Measurements from ENCODE around the gene ADAMTS19. TPM values are rescaled to one million over a fixed set of nuclear protein-coding genes. Genes with fewer than 3 reads are reported as not detected.
"Not testable (repeated sequence)": the region's sequence is repeated elsewhere in the genome, so short reads cannot be mapped to it uniquely, and the experiment has no call there.

The ADAMTS19 gene
- total RNA-seq, 2 experiments from 2014 or later = not detected

DNA sequence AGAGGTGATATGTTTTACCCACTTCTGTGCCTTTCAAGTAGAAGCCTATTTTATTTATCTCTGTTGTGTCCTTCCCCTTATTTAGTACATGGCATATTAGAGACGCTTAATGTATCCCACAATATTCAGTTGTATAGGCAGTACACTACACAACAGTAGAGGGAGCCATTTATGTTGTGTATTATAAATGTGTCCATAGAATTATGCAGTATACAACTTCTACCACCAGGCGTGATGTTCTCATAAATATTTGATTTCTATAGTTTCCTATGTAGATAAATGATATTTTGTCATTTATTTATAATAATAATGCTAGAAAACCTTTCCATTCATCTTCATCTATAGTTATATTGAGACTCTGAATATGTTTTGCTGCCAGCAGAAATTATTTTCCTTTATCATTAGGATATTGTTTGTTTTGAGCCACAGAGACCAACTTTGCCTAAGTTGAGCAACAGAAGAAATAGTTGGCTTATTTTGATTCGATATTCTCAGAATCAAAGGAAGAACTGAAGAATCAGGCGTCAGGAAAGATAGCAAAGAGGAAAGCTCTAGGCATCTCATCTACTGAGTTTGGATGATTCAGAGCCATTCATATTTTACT is 81.7 kb downstream of the ADAMTS19 start:
- ATAC-seq = no peak
- no peaks in the 10 kb centered on the region for H3K36me3 Mint-ChIP-seq (ENCODE audit: low read depth)

DNA sequence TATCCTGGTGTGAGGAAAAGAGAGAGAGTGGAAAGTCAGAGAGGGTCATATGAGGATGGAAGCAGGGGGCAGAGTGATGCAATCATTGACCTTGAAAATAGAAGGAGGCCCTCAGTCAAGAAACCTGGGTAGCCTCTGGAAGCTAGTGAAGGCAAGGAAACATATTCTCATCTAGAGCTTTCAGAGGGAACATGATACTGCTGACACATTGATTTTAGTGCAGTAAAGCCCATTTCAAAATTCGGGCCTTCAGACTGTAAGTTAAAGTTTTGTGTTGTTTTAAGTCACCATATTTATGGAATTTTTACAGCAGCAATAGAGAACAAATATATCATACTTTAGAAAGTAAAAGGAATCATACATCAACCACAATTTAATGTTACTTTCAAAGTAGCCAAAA is 87.0 kb downstream of the ADAMTS19 start:
- intact Hi-C loops (cut with DNase I, micrococcal nuclease) = no loop called here
- Mint-ChIP-seq H3K27ac (no peak overlapping the region), H3K27me3 (no peaks in the 10 kb centered on the region), H3K9me3 (ENCODE audit: low read depth) (peaks cover 7% of the 10 kb centered on the region), H3K36me3 (ENCODE audit: low read depth) (no peaks in the 10 kb centered on the region), H3K4me1 (no peaks in the 10 kb centered on the region), H3K4me3 (no peak overlapping the region)
- CTCF ChIA-PET = interaction anchor here (0.5 kb wide), 1 partner anchor 358 kb away, joined by 3 read pairs; no protein-coding TSS in a partner anchor
- ATAC-seq (no peak), DNase-seq (no peak)
- POLR2A ChIA-PET = no interaction called here

More for the DNA sequence above, 81.7 kb downstream of the ADAMTS19 start:
- intact Hi-C loops (cut with DNase I, micrococcal nuclease) = no loop called here
- CTCF ChIA-PET = no interaction called here
- Mint-ChIP-seq H3K4me3 (no peak overlapping the region), H3K4me1 (no peaks in the 10 kb centered on the region), H3K27me3 (no peaks in the 10 kb centered on the region), H3K27ac (no peak overlapping the region), H3K9me3 (ENCODE audit: low read depth) (peaks cover 2% of the 10 kb centered on the region)
- DNase-seq = no peak
- POLR2A ChIA-PET = no interaction called here

DNA sequence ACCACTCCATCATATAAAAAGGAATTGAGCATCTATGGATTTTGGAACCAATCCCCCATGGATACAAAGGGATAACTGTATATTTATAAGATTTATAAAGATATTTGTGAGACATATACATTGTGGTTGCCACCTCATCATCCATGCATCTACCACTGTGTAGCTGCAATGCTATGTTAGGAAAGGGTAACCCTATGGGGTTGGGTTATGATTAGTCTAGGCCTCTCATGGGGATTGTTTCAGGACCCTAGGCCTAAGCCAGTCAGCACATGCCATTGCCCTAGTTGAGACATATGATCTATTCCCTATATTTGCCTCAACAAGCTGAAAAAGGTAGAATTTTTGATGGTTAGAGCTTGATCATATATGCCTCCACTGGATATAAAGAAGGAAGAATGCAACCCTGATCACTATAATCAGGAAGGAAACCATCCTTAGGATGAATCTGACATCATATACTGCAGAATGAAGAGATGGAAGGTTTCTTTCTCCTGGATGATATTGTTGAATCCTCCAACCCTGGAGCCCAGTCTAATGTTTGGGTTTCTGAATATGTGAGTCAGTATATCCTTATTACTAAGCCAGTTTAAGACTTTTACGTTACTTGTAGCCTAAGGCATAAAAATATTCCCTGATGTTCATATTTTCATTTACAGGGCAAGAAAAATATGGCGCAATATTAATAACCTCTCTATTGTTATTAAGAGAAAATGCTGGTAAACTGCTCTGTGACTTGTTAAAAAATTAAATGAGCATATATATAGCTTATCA is 94.2 kb downstream of the ADAMTS19 start:
- ATAC-seq (no peak), DNase-seq (no peak)
- intact Hi-C loops (cut with DNase I, micrococcal nuclease) = no loop called here
- Mint-ChIP-seq H3K27me3 (no peaks in the 10 kb centered on the region), H3K4me1 (no peaks in the 10 kb centered on the region), H3K4me3 (no peak overlapping the region), H3K27ac (no peak overlapping the region), H3K9me3 (ENCODE audit: low read depth) (no peaks in the 10 kb centered on the region), H3K36me3 (ENCODE audit: low read depth) (no peaks in the 10 kb centered on the region)
- POLR2A ChIA-PET = no interaction called here
- CTCF ChIA-PET = no interaction called here

DNA sequence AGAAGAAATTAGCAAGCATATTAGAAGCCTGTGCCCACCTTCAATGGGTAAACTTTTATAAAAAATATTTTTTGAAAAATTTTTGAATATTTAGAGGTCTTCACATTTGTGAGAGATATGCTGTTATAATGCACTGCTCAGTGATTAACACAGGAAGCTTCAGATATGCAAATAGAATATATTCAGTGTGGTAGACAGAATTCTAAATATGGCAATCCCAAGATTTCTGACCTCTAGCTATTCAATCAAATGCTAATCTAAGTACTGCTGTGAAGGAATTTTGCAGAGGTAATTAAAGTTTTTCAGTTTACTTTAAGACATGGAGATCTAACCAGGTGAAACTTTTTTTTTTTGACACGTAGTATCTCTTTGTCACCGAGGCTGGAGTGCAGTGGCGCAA is 103.5 kb downstream of the ADAMTS19 start:
- intact Hi-C loops (cut with DNase I, micrococcal nuclease) = no loop called here
- no peak overlapping the region for H3K4me3 Mint-ChIP-seq
- no peak overlapping the region for H3K27ac Mint-ChIP-seq
- POLR2A ChIA-PET = no interaction called here
- no peaks in the 10 kb centered on the region for H3K36me3 Mint-ChIP-seq (ENCODE audit: low read depth)
- CTCF ChIA-PET = no interaction called here
- ATAC-seq (no peak), DNase-seq (no peak)
- H3K9me3 Mint-ChIP-seq (ENCODE audit: low read depth) = no peaks in the 10 kb centered on the region
- H3K4me1 Mint-ChIP-seq = no peaks in the 10 kb centered on the region
- H3K27me3 Mint-ChIP-seq = no peaks in the 10 kb centered on the region

DNA sequence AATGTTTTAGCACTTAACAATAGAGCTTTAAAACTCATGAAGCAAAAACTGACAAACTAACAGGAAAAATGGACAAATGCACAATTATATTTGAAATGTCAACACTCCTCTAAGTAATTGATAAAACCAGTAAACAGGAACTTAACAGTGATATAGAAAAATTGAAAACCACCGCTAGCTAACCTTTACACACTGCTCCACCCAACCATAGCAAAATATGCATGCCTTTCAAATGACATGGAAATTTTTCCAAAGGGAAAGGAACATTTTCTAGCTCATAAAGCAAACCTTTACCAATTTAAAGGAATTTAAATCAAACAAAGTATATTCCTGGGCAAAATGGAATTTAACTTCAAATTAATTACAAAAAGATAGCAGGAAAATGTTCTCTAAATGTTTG is 109.2 kb downstream of the ADAMTS19 start:
- no peak overlapping the region for H3K4me3 Mint-ChIP-seq
- intact Hi-C loops (cut with DNase I, micrococcal nuclease) = no loop called here
- H3K27me3 Mint-ChIP-seq = no peaks in the 10 kb centered on the region
- H3K9me3 Mint-ChIP-seq (ENCODE audit: low read depth) = no peaks in the 10 kb centered on the region
- no peak overlapping the region for H3K27ac Mint-ChIP-seq
- H3K4me1 Mint-ChIP-seq = no peaks in the 10 kb centered on the region
- CTCF ChIA-PET = no interaction called here
- POLR2A ChIA-PET = no interaction called here
- ATAC-seq (no peak), DNase-seq (no peak)
- no peaks in the 10 kb centered on the region for H3K36me3 Mint-ChIP-seq (ENCODE audit: low read depth)

DNA sequence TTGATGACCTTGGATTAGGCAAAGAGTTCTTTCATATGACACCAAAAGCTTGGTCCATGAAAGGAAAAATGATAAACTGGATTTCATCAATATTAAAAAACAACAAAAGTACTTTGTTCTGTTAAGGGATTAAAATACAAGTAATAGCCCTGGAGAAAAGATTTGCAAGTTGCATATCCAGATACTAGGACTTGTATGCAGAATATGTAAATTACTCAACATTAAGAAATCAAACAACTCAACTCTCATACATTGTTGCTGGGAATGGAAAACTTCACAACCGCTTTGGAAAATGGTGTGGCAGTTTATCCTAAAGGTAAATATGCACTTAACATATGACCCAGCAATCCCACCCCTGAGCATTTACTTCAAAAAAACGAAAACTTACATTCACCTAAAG is 112.0 kb downstream of the ADAMTS19 start:
- Mint-ChIP-seq H3K27me3 (no peaks in the 10 kb centered on the region), H3K36me3 (ENCODE audit: low read depth) (no peaks in the 10 kb centered on the region)

DNA sequence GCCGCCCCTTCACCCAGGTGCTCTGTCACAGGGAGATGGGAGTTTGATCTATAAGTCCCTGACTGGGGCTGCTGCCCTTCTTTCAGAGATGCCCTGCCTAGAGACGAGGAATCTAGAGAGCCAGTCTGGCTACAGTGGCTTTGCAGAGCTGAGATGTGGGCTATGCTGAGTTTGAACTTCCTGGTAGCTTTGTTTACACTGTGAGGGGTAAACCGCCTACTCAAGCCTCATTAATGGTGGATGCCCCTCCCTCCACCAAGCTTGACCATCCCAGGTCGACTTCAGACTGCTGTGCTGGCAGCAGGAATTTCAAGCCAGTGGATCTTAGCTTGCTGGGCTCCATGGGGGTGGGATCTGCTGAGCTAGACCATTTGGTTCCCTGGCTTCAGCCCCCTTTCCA is 124.4 kb downstream of the ADAMTS19 start:
- CTCF ChIA-PET; H3K4me3 Mint-ChIP-seq; H3K36me3 Mint-ChIP-seq (ENCODE audit: low read depth); POLR2A ChIA-PET; H3K27me3 Mint-ChIP-seq; H3K9me3 Mint-ChIP-seq (ENCODE audit: low read depth); H3K27ac Mint-ChIP-seq; DNase-seq; intact Hi-C loops (cut with DNase I, micrococcal nuclease); H3K4me1 Mint-ChIP-seq; ATAC-seq: not testable (repeated sequence)

More for the DNA sequence above, 112.0 kb downstream of the ADAMTS19 start:
- no peaks in the 10 kb centered on the region for H3K4me1 Mint-ChIP-seq
- no peak for ATAC-seq
- ChIA-PET POLR2A (no interaction called here), CTCF (no interaction called here)
- no peak for DNase-seq
- intact Hi-C loops (cut with DNase I, micrococcal nuclease) = no loop called here
- no peak overlapping the region for H3K4me3 Mint-ChIP-seq
- no peak overlapping the region for H3K27ac Mint-ChIP-seq
- no peaks in the 10 kb centered on the region for H3K9me3 Mint-ChIP-seq (ENCODE audit: low read depth)

DNA sequence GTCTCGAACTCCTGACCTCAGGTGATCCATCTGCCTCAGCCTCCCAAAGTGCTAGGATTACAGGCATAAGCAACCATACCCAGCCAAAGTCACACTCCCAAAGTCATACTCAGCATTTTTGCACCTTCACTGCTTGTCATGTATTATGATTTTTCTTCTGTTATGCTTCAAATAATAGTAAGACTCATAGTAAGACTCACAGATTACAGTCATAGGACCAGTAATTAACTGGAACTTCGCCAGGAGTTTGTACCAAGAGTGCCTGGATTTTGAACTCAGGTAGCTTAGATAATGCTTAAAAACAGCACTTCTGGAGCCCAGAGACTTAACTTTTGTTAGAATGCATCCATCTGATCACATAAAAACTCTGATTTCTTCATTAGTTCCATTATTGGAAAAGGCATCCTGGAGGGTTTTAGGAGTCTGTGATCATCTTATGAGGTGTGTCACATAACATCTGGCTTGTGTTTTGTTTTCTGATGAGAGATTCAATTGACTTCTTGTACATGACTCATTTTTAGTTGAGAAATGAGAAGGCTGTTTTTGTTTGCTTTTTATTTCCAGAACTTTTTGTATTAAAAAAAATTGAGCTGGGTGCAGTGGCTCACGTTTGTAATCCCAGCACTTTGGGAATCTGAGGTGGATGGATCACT is 131.5 kb downstream of the ADAMTS19 start:
- Mint-ChIP-seq H3K36me3 (ENCODE audit: low read depth) (no peaks in the 10 kb centered on the region), H3K4me1 (no peaks in the 10 kb centered on the region), H3K9me3 (ENCODE audit: low read depth) (no peaks in the 10 kb centered on the region), H3K4me3 (no peak overlapping the region), H3K27me3 (no peaks in the 10 kb centered on the region), H3K27ac (no peak overlapping the region)
- intact Hi-C loops (cut with DNase I, micrococcal nuclease) = loop anchor here in 1 of 2 experiments (10.0 kb wide), 1 partner anchor 397 kb away; no protein-coding TSS in a partner anchor
- ChIA-PET POLR2A (no interaction called here), CTCF (no interaction called here)
- DNase-seq = no peak
- no peak for ATAC-seq

DNA sequence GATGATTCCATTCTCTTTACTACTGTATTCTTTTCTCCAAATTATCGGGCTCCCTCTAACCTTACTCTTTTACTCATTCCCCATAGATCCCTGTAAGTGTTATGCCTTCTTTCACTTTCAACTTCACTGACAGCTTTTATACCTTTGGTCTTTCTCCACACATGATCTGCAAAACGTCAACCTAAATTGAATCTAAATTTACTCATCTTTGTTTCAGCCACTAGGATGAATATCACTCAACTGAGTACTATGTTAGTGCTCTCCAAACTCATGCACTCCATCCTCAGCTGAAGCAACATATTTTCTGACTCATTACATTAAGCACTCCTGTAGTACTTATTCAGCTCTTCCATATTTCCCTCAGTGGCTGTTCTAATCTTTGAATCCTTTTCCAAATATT is 133.4 kb downstream of the ADAMTS19 start:
- POLR2A ChIA-PET = interaction anchor here (0.6 kb wide), 1 partner anchor 994 kb away, joined by 3 read pairs; no protein-coding TSS in a partner anchor
- intact Hi-C loops (cut with DNase I, micrococcal nuclease) = loop anchor here in 1 of 2 experiments (10.0 kb wide), 1 partner anchor 399 kb away; no protein-coding TSS in a partner anchor
- CTCF ChIA-PET = no interaction called here
- H3K27ac Mint-ChIP-seq = no peak overlapping the region
- DNase-seq (no peak), ATAC-seq (no peak)
- no peak overlapping the region for H3K4me3 Mint-ChIP-seq
- H3K27me3 Mint-ChIP-seq = no peaks in the 10 kb centered on the region
- H3K4me1 Mint-ChIP-seq = no peaks in the 10 kb centered on the region
- H3K36me3 Mint-ChIP-seq (ENCODE audit: low read depth) = no peaks in the 10 kb centered on the region
- no peaks in the 10 kb centered on the region for H3K9me3 Mint-ChIP-seq (ENCODE audit: low read depth)

DNA sequence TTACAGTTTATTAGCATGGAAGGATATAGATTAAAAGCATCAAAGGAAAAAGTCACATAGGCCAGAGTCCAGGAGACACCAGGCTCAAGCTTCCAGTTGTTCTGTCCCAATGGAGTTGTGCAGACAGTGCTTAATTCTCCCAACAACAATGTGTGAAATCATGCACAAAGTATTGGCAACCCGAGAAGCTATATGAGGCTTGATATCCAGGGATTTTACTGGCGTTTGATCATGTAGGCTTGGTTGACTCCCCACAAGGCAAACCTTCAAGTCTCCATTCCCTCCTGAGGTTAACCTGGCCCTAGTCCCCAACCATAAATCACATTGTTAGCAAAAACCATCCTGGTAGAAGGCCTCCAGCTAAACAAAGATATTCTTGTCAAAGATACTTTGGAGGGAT is 141.5 kb downstream of the ADAMTS19 start:
- no peak overlapping the region for H3K27ac Mint-ChIP-seq
- ChIA-PET POLR2A (no interaction called here), CTCF (no interaction called here)
- no peaks in the 10 kb centered on the region for H3K27me3 Mint-ChIP-seq
- H3K9me3 Mint-ChIP-seq (ENCODE audit: low read depth) = no peaks in the 10 kb centered on the region
- no peak for DNase-seq
- intact Hi-C loops (cut with DNase I, micrococcal nuclease) = no loop called here
- H3K4me1 Mint-ChIP-seq = no peaks in the 10 kb centered on the region
- ATAC-seq = no peak
- H3K36me3 Mint-ChIP-seq (ENCODE audit: low read depth) = no peaks in the 10 kb centered on the region
- no peak overlapping the region for H3K4me3 Mint-ChIP-seq

DNA sequence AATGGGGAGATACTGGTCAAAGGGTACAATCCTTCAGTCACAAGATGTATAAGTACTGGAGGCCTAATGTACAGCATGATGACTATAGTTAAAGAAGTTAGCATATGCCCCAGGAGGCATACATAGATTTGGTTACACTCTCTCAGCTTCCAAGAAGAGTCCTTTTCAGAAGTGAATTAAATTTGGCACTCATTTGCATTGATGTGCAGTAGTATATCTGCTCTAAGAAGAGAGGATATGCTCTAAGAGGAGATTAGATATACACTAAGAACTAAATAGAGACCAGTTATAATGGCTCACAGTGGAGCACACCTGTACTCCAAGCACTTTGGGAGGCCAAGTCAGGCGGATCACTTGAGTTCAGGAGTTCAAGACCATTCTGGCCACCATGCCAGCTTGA is 148.3 kb downstream of the ADAMTS19 start:
- H3K9me3 Mint-ChIP-seq (ENCODE audit: low read depth) = no peaks in the 10 kb centered on the region
- no peak overlapping the region for H3K27ac Mint-ChIP-seq
- ChIA-PET CTCF (no interaction called here), POLR2A (no interaction called here)
- no peaks in the 10 kb centered on the region for H3K36me3 Mint-ChIP-seq (ENCODE audit: low read depth)
- intact Hi-C loops (cut with DNase I, micrococcal nuclease) = no loop called here
- no peaks in the 10 kb centered on the region for H3K4me1 Mint-ChIP-seq
- no peaks in the 10 kb centered on the region for H3K27me3 Mint-ChIP-seq
- H3K4me3 Mint-ChIP-seq = no peak overlapping the region
- DNase-seq = no peak
- no peak for ATAC-seq

DNA sequence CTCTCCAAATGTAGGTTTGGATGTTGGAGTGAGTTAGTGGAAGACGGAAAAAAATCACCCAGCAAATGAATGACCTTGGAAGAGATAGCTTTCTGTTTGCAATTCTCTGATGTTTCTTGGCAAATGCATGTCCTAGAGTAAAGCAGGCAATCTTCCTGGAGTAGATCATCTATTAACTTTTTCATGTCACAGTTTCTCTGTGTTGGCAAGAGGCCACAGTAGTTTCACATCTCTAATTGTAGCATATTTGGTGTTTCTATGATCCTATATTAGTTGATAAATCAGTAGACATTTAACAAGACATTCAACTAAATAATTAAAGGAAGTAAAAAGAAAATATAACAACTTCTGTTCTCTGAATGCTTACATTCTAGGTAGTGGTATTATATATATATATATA is 149.6 kb downstream of the ADAMTS19 start:
- ATAC-seq (no peak), DNase-seq (no peak)
- ChIA-PET POLR2A (no interaction called here), CTCF (no interaction called here)
- Mint-ChIP-seq H3K9me3 (ENCODE audit: low read depth) (no peaks in the 10 kb centered on the region), H3K4me3 (no peak overlapping the region), H3K27ac (no peak overlapping the region), H3K36me3 (ENCODE audit: low read depth) (no peaks in the 10 kb centered on the region), H3K4me1 (no peaks in the 10 kb centered on the region), H3K27me3 (no peaks in the 10 kb centered on the region)
- intact Hi-C loops (cut with DNase I, micrococcal nuclease) = no loop called here
